Activated naive CD4-positive, alpha-beta T cell treated with anti-CD3 and anti-CD28 coated beads for 36 hours (primary cell): ENCODE results near the gene SS18. TPM values are rescaled to one million over a fixed set of nuclear protein-coding genes. Genes with fewer than 3 reads are reported as not detected.

Experiments
- CTCF ChIA-PET: fragments of 350-600 bp; sonication (Branson Sonifier 250); formaldehyde crosslinking; loops from one replicate; lab custom pipeline; 2021; ENCODE audit warnings: antibody characterized with exemption; lab: Charles Lee
- DNase-seq: peaks from one replicate; pipeline ENCODE4 v3.0.0-alpha.2; 2020
- H3K27ac Mint-ChIP-seq: one replicate; pipeline ENCODE4 v1.8.0; 2021; ENCODE audit warnings: mild to moderate bottlenecking, mixed read lengths
- H3K27me3 Mint-ChIP-seq: one replicate; pipeline ENCODE4 v1.8.0; 2021; ENCODE audit warnings: low read depth, mixed read lengths
- H3K36me3 Mint-ChIP-seq: one replicate; pipeline ENCODE4 v1.8.0; 2021; ENCODE audit warnings: low read depth, mixed read lengths
- H3K4me1 Mint-ChIP-seq: one replicate; pipeline ENCODE4 v1.8.0; 2021; ENCODE audit warnings: low read depth, mixed read lengths
- H3K4me3 Mint-ChIP-seq: one replicate; pipeline ENCODE4 v1.8.0; 2021; ENCODE audit warnings: mild to moderate bottlenecking, moderate library complexity, mixed read lengths
- H3K9me3 Mint-ChIP-seq: one replicate; pipeline ENCODE4 v1.8.0; 2021; ENCODE audit warnings: mixed read lengths
- intact Hi-C: fragments of 100-400 bp; cut with micrococcal nuclease; formaldehyde crosslinking; loops from one replicate; pipeline ENCODE4 v1.15.1; 2023
- total RNA-seq, 2 experiments: library from RNA; stranded (reverse); gene quantifications; one replicate each; pipeline ENCODE4 v1.2.3, GENCODE V29; 2021

Gene SS18
- total RNA-seq, 2 experiments from 2014 or later = 42.2 to 42.9 TPM

- intact Hi-C loops = no loop called here
- Mint-ChIP-seq H3K27ac (no peak overlapping the region), H3K9me3 (no peaks in the 10 kb centered on the region)
Measured at GRCh38 chr18:26021061-26021754, 69.2 kb downstream of the SS18 start.

GRCh38 chr18:26017929-26018328 lies 72.5 kb downstream of the SS18 start:
- CTCF ChIA-PET = interaction anchor here (0.6 kb wide), 1 partner anchor 16 kb away, joined by 3 read pairs; no protein-coding TSS in a partner anchor
- H3K36me3 Mint-ChIP-seq = peaks cover 47% of the 10 kb centered on the region
- no peaks in the 10 kb centered on the region for H3K27me3 Mint-ChIP-seq
- DNase-seq = no peak
- H3K4me3 Mint-ChIP-seq = no peak overlapping the region
- H3K4me1 Mint-ChIP-seq = peaks cover 3% of the 10 kb centered on the region
- H3K9me3 Mint-ChIP-seq = no peaks in the 10 kb centered on the region
- H3K27ac Mint-ChIP-seq = no peak overlapping the region
- intact Hi-C loops = no loop called here

More at GRCh38 chr18:26021061-26021754, 69.2 kb downstream of the SS18 start:
- H3K36me3 Mint-ChIP-seq = peaks cover 69% of the 10 kb centered on the region
- peaks cover 5% of the 10 kb centered on the region for H3K4me1 Mint-ChIP-seq
- no peak for DNase-seq
- no peak overlapping the region for H3K4me3 Mint-ChIP-seq
- CTCF ChIA-PET = interaction anchor here (0.6 kb wide), 1 partner anchor 484 kb away, joined by 5 read pairs; no protein-coding TSS in a partner anchor
- no peaks in the 10 kb centered on the region for H3K27me3 Mint-ChIP-seq

GRCh38 chr18:26014462-26014861 lies 76.0 kb downstream of the SS18 start:
- intact Hi-C loops = no loop called here
- no peak for DNase-seq
- peaks cover 31% of the 10 kb centered on the region for H3K36me3 Mint-ChIP-seq
- no peak overlapping the region for H3K4me3 Mint-ChIP-seq
- CTCF ChIA-PET = interaction anchor here (0.6 kb wide), 1 partner anchor 31 kb away, joined by 5 read pairs; no protein-coding TSS in a partner anchor
- H3K9me3 Mint-ChIP-seq = no peaks in the 10 kb centered on the region
- H3K4me1 Mint-ChIP-seq = peaks cover 3% of the 10 kb centered on the region
- no peaks in the 10 kb centered on the region for H3K27me3 Mint-ChIP-seq
- H3K27ac Mint-ChIP-seq = no peak overlapping the region

GRCh38 chr18:26008619-26009018 lies 81.8 kb downstream of the SS18 start:
- CTCF ChIA-PET = no interaction called here
- no peak overlapping the region for H3K27ac Mint-ChIP-seq

GRCh38 chr18:26008096-26008495 lies 82.3 kb downstream of the SS18 start:
- no peaks in the 10 kb centered on the region for H3K9me3 Mint-ChIP-seq
- intact Hi-C loops = no loop called here
- CTCF ChIA-PET = interaction anchor here (0.6 kb wide), 1 partner anchor 34 kb away, joined by 3 read pairs; no protein-coding TSS in a partner anchor

More at GRCh38 chr18:26008619-26009018, 81.8 kb downstream of the SS18 start:
- Mint-ChIP-seq H3K27me3 (no peaks in the 10 kb centered on the region), H3K4me1 (no peaks in the 10 kb centered on the region), H3K4me3 (no peak overlapping the region), H3K9me3 (no peaks in the 10 kb centered on the region), H3K36me3 (peaks cover 8% of the 10 kb centered on the region)
- no peak for DNase-seq
- intact Hi-C loops = no loop called here

GRCh38 chr18:26005950-26006349 lies 84.5 kb downstream of the SS18 start:
- H3K27ac Mint-ChIP-seq = no peak overlapping the region
- CTCF ChIA-PET = no interaction called here
- no peaks in the 10 kb centered on the region for H3K4me1 Mint-ChIP-seq
- no peak overlapping the region for H3K4me3 Mint-ChIP-seq
- no peaks in the 10 kb centered on the region for H3K27me3 Mint-ChIP-seq
- H3K36me3 Mint-ChIP-seq = peaks cover 2% of the 10 kb centered on the region
- intact Hi-C loops = no loop called here
- no peak for DNase-seq
- H3K9me3 Mint-ChIP-seq = no peaks in the 10 kb centered on the region

More at GRCh38 chr18:26008096-26008495, 82.3 kb downstream of the SS18 start:
- no peak overlapping the region for H3K4me3 Mint-ChIP-seq
- no peak overlapping the region for H3K27ac Mint-ChIP-seq
- peaks cover 5% of the 10 kb centered on the region for H3K36me3 Mint-ChIP-seq
- DNase-seq = no peak
- H3K27me3 Mint-ChIP-seq = no peaks in the 10 kb centered on the region
- H3K4me1 Mint-ChIP-seq = no peaks in the 10 kb centered on the region

GRCh38 chr18:26004832-26005231 lies 85.6 kb downstream of the SS18 start:
- H3K9me3 Mint-ChIP-seq = no peaks in the 10 kb centered on the region
- H3K27ac Mint-ChIP-seq = no peak overlapping the region
- DNase-seq = no peak
- CTCF ChIA-PET = no interaction called here
- H3K4me3 Mint-ChIP-seq = no peak overlapping the region
- no peaks in the 10 kb centered on the region for H3K4me1 Mint-ChIP-seq
- no peaks in the 10 kb centered on the region for H3K27me3 Mint-ChIP-seq
- H3K36me3 Mint-ChIP-seq = peaks cover 2% of the 10 kb centered on the region
- intact Hi-C loops = no loop called here

GRCh38 chr18:26003817-26004216 lies 86.6 kb downstream of the SS18 start:
- DNase-seq = no peak
- Mint-ChIP-seq H3K4me1 (no peaks in the 10 kb centered on the region), H3K36me3 (no peaks in the 10 kb centered on the region), H3K27me3 (no peaks in the 10 kb centered on the region), H3K27ac (no peak overlapping the region), H3K9me3 (no peaks in the 10 kb centered on the region), H3K4me3 (no peak overlapping the region)
- CTCF ChIA-PET = no interaction called here
- intact Hi-C loops = no loop called here

- no peak overlapping the region for H3K4me3 Mint-ChIP-seq
- no peaks in the 10 kb centered on the region for H3K36me3 Mint-ChIP-seq
- H3K4me1 Mint-ChIP-seq = no peaks in the 10 kb centered on the region
- no peaks in the 10 kb centered on the region for H3K27me3 Mint-ChIP-seq
- intact Hi-C loops = no loop called here
- CTCF ChIA-PET = no interaction called here
- DNase-seq = no peak
- no peak overlapping the region for H3K27ac Mint-ChIP-seq
- H3K9me3 Mint-ChIP-seq = no peaks in the 10 kb centered on the region
Measured at GRCh38 chr18:26003356-26003755, 87.1 kb downstream of the SS18 start.

- no peaks in the 10 kb centered on the region for H3K4me1 Mint-ChIP-seq
- H3K36me3 Mint-ChIP-seq = no peaks in the 10 kb centered on the region
- no peaks in the 10 kb centered on the region for H3K9me3 Mint-ChIP-seq
- H3K27ac Mint-ChIP-seq = no peak overlapping the region
- intact Hi-C loops = no loop called here
- no peak overlapping the region for H3K4me3 Mint-ChIP-seq
- CTCF ChIA-PET = no interaction called here
- DNase-seq = no peak
- no peaks in the 10 kb centered on the region for H3K27me3 Mint-ChIP-seq
Measured at GRCh38 chr18:26002375-26002910, 88.0 kb downstream of the SS18 start.

- Mint-ChIP-seq H3K27me3 (no peaks in the 10 kb centered on the region), H3K9me3 (no peaks in the 10 kb centered on the region), H3K4me1 (no peaks in the 10 kb centered on the region), H3K4me3 (no peak overlapping the region), H3K27ac (no peak overlapping the region), H3K36me3 (no peaks in the 10 kb centered on the region)
- no peak for DNase-seq
- intact Hi-C loops = no loop called here
- CTCF ChIA-PET = no interaction called here
Measured at GRCh38 chr18:25998461-25998860, 92.0 kb downstream of the SS18 start.

GRCh38 chr18:25992566-25992965 lies 97.8 kb downstream of the SS18 start:
- Mint-ChIP-seq H3K4me3 (no peak overlapping the region), H3K27ac (no peak overlapping the region), H3K27me3 (no peaks in the 10 kb centered on the region), H3K9me3 (no peaks in the 10 kb centered on the region), H3K36me3 (no peaks in the 10 kb centered on the region), H3K4me1 (no peaks in the 10 kb centered on the region)
- CTCF ChIA-PET = no interaction called here
- no peak for DNase-seq
- intact Hi-C loops = no loop called here

- H3K9me3 Mint-ChIP-seq = no peaks in the 10 kb centered on the region
- H3K36me3 Mint-ChIP-seq = no peaks in the 10 kb centered on the region
- no peak overlapping the region for H3K4me3 Mint-ChIP-seq
- H3K4me1 Mint-ChIP-seq = no peaks in the 10 kb centered on the region
- no peak overlapping the region for H3K27ac Mint-ChIP-seq
- CTCF ChIA-PET = no interaction called here
- peaks cover under 1% of the 10 kb centered on the region for H3K27me3 Mint-ChIP-seq
- DNase-seq = no peak
- intact Hi-C loops = no loop called here
Measured at GRCh38 chr18:25990473-25990872, 99.9 kb downstream of the SS18 start.
